Measurements from ENCODE around the gene AXIN1.

DNA sequence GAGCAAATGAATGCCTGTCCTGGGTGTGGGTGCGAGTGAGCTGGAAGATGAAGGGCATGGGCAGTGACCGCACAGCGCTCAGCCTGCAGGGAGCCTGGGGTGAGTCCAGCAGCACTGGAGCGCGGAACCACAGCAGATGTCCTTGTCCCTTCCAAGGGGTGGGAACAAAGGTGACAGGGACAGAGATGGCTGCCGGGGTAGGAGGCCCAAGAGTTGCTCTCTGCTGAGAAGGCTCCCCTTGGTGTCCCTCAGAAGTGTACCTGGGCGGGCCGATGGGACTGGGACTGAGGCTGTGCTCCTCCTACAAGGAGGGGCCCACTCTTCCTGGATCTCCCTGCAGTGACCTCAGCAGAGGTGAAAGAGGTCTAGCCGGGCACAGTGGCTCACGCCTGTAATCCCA is 36.8 kb upstream of the AXIN1 start:
- TF ChIP-seq EP300 (IDR thresholded peaks at IDR 0.05) (no peak), POLR2A (IDR thresholded peaks at IDR 0.05) (no peak)
- TF ChIP-seq, protein P1, sequence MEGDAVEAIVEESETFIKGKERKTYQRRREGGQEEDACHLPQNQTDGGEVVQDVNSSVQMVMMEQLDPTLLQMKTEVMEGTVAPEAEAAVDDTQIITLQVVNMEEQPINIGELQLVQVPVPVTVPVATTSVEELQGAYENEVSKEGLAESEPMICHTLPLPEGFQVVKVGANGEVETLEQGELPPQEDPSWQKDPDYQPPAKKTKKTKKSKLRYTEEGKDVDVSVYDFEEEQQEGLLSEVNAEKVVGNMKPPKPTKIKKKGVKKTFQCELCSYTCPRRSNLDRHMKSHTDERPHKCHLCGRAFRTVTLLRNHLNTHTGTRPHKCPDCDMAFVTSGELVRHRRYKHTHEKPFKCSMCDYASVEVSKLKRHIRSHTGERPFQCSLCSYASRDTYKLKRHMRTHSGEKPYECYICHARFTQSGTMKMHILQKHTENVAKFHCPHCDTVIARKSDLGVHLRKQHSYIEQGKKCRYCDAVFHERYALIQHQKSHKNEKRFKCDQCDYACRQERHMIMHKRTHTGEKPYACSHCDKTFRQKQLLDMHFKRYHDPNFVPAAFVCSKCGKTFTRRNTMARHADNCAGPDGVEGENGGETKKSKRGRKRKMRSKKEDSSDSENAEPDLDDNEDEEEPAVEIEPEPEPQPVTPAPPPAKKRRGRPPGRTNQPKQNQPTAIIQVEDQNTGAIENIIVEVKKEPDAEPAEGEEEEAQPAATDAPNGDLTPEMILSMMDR (IDR thresholded peaks at IDR 0.05), result no peak
